Measurements from ENCODE around the gene PCSK1. TPM values are rescaled to one million over a fixed set of nuclear protein-coding genes. Genes with fewer than 3 reads are reported as not detected.

Gene PCSK1
- total and polyA plus RNA-seq, 2 donors (not counting 3 experiments of a cell fraction or from before 2014, with no cell fraction given) = 0.95 to 8.7 TPM

DNA sequence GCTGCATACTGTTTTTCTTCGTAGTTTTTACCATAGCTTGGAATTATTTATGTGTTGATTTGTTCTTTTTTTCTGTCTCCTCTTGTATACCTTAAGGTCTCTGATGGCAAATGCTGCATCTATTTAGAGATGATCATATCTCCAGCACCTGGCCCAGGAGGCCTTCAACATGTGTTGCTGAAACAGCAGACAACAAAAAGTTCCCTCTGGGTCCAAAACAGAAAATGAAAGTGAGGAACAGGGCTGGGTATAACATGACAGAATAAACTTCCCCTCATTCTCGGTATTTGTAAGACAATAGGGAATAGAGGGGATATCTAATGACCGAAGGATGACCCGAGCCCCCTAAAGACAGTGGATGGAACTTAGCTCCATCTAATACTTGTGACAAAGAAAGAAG, 22.7 kb upstream of the PCSK1 start:
- TF ChIP-seq GATA2 (IDR thresholded peaks at IDR 0.05; ENCODE audit: insufficient read depth, insufficient read length, low read depth, low read length) (no peak), POLR2A (IDR thresholded peaks at IDR 0.05; ENCODE audit: low read depth, low read length) (no peak), MYC (IDR thresholded peaks at IDR 0.05; ENCODE audit: low read depth, low read length) (no peak), JUN (IDR thresholded peaks at IDR 0.05; ENCODE audit: borderline replicate concordance, insufficient read depth, insufficient read length, low read depth) (no peak), POLR2AphosphoS5 (IDR thresholded peaks at IDR 0.05; ENCODE audit: insufficient read depth, low read depth, low read length) (no peak), EZH2 (IDR thresholded peaks at IDR 0.05; ENCODE audit: borderline replicate concordance, low read depth, low read length, severe bottlenecking) (no peak), FOS (IDR thresholded peaks at IDR 0.05; ENCODE audit: borderline replicate concordance, insufficient read depth, low read length) (no peak)
- TF ChIP-seq, protein P1, sequence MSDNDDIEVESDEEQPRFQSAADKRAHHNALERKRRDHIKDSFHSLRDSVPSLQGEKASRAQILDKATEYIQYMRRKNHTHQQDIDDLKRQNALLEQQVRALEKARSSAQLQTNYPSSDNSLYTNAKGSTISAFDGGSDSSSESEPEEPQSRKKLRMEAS (IDR thresholded peaks at IDR 0.05; ENCODE audit: insufficient read depth, insufficient read length) = no peak
- TF ChIP-seq, protein P2, sequence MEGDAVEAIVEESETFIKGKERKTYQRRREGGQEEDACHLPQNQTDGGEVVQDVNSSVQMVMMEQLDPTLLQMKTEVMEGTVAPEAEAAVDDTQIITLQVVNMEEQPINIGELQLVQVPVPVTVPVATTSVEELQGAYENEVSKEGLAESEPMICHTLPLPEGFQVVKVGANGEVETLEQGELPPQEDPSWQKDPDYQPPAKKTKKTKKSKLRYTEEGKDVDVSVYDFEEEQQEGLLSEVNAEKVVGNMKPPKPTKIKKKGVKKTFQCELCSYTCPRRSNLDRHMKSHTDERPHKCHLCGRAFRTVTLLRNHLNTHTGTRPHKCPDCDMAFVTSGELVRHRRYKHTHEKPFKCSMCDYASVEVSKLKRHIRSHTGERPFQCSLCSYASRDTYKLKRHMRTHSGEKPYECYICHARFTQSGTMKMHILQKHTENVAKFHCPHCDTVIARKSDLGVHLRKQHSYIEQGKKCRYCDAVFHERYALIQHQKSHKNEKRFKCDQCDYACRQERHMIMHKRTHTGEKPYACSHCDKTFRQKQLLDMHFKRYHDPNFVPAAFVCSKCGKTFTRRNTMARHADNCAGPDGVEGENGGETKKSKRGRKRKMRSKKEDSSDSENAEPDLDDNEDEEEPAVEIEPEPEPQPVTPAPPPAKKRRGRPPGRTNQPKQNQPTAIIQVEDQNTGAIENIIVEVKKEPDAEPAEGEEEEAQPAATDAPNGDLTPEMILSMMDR (IDR thresholded peaks at IDR 0.05; ENCODE audit: extremely low read depth in 1 of 2, insufficient read depth in 1 of 2, low read depth in 1 of 2, low read length in 2 of 2) = no peak
- Histone ChIP-seq H3K36me3 (ENCODE audit: control insufficient read depth in 2 of 2, extremely low read depth in 1 of 2, insufficient read depth in 2 of 2, low read length in 2 of 2) (no peaks in the 10 kb centered on the region), H2AFZ (ENCODE audit: low read depth, low read length) (no peak overlapping the region), H3K9ac (replicated peaks; ENCODE audit: extremely low read depth, insufficient read depth, low read length) (no peak overlapping the region), H3K4me1 (ENCODE audit: control insufficient read depth, extremely low read depth, insufficient read depth, low read length) (no peaks in the 10 kb centered on the region), H3K9me1 (replicated peaks; ENCODE audit: control insufficient read depth, extremely low read depth, insufficient read depth, low read length) (no peaks in the 10 kb centered on the region), H3K79me2 (ENCODE audit: control insufficient read depth, insufficient read depth, low read length) (no peaks in the 10 kb centered on the region), H3K4me3 (replicated peaks in 1 of 3; ENCODE audit: insufficient read depth in 1 of 3, low read depth in 1 of 3, low read length in 3 of 3) (no peak overlapping the region), H3K27me3 (ENCODE audit: control insufficient read depth in 2 of 2, insufficient read depth in 2 of 2, low read length in 2 of 2) (no peaks in the 10 kb centered on the region), H3K9me3 (replicated peaks; ENCODE audit: control insufficient read depth, insufficient read depth, low read length) (no peaks in the 10 kb centered on the region), H3K27ac (ENCODE audit: insufficient read depth, low read depth, low read length) (no peak overlapping the region), H3K4me2 (ENCODE audit: insufficient read depth, low read length) (no peak overlapping the region), H4K20me1 (replicated peaks; ENCODE audit: control insufficient read depth, extremely low read depth, insufficient read depth, low read length) (no peaks in the 10 kb centered on the region)
- dilution Hi-C loops (cut with MboI; ENCODE audit: extremely low pct_ligation_motif_present, low sequenced_read_pairs) = no loop called here
- FAIRE-seq = no peak
- CTCF ChIA-PET = interaction anchor here (0.8 to 1.4 kb wide), 4 partner anchors 9 to 111 kb away, joined by 3 to 4 read pairs (median 3); no protein-coding TSS in a partner anchor
- POLR2A ChIA-PET = no interaction called here
- BruUV-seq (replicated peaks) = no TSS peak
- no peak for DNase-seq (ENCODE audit: low read depth, low spot score)
- intact Hi-C loops (cut with micrococcal nuclease) = no loop called here
